ENCODE measurements around the gene ZNF304. TPM values are rescaled to one million over a fixed set of nuclear protein-coding genes. Genes with fewer than 3 reads are reported as not detected.

ZNF304 gene
- total RNA-seq, 2 donors from 2014 or later = 6.6 to 8.2 TPM

DNA sequence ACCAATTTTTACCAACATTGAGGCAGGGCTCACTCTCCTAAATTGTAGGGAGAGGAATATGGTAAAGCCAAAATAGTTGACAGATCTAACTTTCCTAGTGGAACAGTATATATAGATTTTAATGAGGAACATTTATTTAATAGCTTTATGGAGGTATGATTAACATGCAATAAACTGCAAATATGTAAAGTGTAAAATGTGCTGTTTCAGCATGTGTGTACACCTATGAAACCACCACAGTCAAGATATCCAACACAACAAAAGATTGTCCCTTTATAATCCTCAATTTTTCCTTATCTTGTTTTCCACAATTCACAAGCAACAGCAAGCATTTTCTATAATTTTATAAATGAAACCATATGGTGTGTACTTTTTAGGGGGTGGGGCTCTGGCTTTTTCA, 8.2 kb downstream of the ZNF304 start:
- Histone ChIP-seq H3K27me3 (no peaks in the 10 kb centered on the region), H3K4me3 (no peak overlapping the region), H3K9me3 (peaks cover 0 to 40% of the 10 kb centered on the region in 2 donors), H3K27ac (no peak overlapping the region), H3K36me3 (peaks cover 47% of the 10 kb centered on the region), H3K4me1 (peaks cover 0 to 22% of the 10 kb centered on the region in 2 donors)
- TF ChIP-seq, protein P1, sequence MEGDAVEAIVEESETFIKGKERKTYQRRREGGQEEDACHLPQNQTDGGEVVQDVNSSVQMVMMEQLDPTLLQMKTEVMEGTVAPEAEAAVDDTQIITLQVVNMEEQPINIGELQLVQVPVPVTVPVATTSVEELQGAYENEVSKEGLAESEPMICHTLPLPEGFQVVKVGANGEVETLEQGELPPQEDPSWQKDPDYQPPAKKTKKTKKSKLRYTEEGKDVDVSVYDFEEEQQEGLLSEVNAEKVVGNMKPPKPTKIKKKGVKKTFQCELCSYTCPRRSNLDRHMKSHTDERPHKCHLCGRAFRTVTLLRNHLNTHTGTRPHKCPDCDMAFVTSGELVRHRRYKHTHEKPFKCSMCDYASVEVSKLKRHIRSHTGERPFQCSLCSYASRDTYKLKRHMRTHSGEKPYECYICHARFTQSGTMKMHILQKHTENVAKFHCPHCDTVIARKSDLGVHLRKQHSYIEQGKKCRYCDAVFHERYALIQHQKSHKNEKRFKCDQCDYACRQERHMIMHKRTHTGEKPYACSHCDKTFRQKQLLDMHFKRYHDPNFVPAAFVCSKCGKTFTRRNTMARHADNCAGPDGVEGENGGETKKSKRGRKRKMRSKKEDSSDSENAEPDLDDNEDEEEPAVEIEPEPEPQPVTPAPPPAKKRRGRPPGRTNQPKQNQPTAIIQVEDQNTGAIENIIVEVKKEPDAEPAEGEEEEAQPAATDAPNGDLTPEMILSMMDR (IDR thresholded peaks at IDR 0.05) = no peak
- DNase-seq (ENCODE audit: low spot score) = no peak

DNA sequence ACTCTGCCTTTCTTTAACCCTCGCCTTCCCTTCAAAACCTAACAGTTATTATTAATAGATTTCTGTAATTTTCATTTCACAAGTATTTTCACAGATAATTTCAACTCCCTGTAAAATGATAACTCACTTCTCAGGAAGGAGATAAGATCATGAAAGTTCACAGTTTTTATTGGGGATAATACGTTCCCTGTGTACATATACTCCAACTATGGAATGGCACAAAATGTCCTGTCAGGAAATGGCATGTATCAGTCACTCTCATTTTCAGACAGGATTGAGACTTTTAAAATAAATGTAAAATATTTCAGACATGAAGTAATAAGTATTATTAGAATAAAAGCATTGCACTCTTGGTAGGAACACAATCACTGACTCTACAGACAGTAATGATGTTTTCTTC, 11.3 kb downstream of the ZNF304 start:
- peak overlapping the region; percentile 98 to 99 for H3K27ac ChIP-seq
- TF ChIP-seq, protein P1 (IDR thresholded peaks at IDR 0.05) = no peak
- peaks cover 0 to 22% of the 10 kb centered on the region in 2 donors for H3K9me3 ChIP-seq
- peaks cover 0 to 22% of the 10 kb centered on the region in 2 donors for H3K4me1 ChIP-seq
- peaks cover 17% of the 10 kb centered on the region for H3K36me3 ChIP-seq
- no peaks in the 10 kb centered on the region for H3K27me3 ChIP-seq
- peak overlapping the region in 1 of 2 donors; percentile 90 for H3K4me3 ChIP-seq
- DNase-seq (ENCODE audit: low spot score) = no peak

DNA sequence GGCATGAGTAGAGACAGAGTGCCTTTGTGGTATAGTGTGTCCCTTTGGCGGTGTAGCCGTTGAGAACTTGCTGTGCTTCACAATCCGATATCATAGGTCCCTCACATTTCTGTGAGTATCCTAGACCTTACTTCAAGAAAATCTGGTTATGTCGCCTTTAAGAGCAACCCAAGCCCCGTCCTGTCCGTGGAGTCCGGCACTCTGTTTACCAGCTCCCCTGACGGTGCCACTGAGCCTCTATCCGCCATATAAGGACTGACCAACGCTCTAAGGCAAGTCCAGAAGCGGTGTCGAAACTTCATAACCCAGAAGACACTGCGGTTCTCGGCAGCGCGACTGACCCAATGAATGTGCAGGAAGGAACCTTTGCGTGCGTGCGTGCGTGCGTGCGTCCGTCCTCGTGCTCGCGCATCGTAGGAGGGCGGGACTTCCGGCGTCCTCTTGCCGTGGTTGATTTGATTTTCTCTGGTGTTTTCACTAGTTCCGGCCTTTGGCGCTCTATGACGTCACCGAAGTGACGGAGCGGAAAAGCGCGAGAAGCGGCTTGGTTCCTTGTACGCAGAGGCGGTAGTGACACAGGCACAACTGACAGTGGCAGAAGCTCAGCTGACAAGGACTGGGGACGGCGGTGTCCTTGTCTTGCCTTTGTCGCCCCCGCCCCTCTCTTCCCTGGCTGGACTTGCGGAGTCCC, 12.1 kb downstream of the ZNF304 start, which contains the start of the genes TRAPPC2B and ZNF547:
Gene TRAPPC2B, plus strand, starts transcription at position 555 of the 691 bp plus-strand sequence. CDS start 1,283 bp downstream, outside the sequence.
Gene ZNF547, plus strand, starts transcription at position 555 of the 691 bp plus-strand sequence. CDS start 5,005 bp downstream, outside the sequence.
- Histone ChIP-seq H3K4me3 (peak within 1 kb of the TSS; percentile 90 to 97), H3K27me3 (no peaks in the 10 kb centered on the region), H3K27ac (peak within 1 kb of the TSS; percentile 98 to 99), H3K4me1 (peaks cover 0 to 22% of the 10 kb centered on the region in 2 donors), H3K9me3 (peaks cover 0 to 14% of the 10 kb centered on the region in 2 donors), H3K36me3 (peaks cover 10% of the 10 kb centered on the region)
- peak; percentile 100 for DNase-seq (ENCODE audit: low spot score)
- TF ChIP-seq, protein P1 (IDR thresholded peaks at IDR 0.05) = no peak

DNA sequence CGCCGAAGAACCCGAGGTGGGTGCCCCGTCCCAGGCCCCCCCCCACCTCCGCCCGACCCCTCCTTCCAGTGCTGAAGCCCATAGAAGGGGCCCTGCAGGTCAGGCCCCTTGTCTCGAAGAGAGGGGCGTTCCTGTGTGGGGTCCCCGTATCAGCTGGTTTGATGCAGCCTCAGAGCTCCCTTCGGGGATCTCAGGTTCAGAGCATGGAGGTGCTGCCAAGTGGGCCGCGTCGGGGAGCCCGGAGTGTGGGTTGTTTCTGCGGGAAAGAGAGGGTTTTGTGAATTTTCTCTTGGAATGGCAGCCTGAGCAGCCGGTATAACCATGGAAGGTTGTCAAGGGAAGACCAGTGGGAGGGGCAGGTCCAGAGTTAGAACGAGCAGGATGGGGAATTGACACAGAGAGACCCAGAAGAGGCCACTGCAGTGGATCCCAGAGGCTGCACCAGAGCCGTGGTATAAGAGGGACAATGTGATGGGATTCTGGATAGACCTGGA, 12.7 kb downstream of the ZNF304 start:
- H3K9me3 ChIP-seq = peaks cover 0 to 10% of the 10 kb centered on the region in 2 donors
- H3K27ac ChIP-seq = peak overlapping the region; percentile 98 to 99
- DNase-seq (ENCODE audit: low spot score) = no peak
- peak overlapping the region; percentile 90 to 97 for H3K4me3 ChIP-seq
- H3K27me3 ChIP-seq = no peaks in the 10 kb centered on the region
- TF ChIP-seq, protein P1 (IDR thresholded peaks at IDR 0.05) = no peak
- H3K4me1 ChIP-seq = peaks cover 0 to 22% of the 10 kb centered on the region in 2 donors
- peaks cover 4% of the 10 kb centered on the region for H3K36me3 ChIP-seq

DNA sequence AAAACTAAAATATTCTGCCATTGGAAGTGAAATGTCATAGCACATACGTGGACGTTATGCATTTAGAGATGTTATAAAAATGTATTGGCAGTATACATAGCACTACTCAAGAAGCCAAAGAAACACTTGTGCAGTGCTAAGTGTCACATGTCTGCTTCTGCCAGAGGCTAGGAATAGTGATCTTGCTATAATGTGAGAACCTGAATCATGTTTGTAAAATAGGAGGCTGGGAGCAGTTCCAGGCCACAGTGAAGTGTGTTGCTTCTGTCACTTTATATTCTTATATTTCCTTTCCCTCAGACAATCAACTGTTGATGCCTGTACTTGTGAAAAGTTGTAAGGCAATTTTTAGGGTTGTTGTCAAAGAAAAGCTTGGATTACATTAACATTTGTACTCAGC, 15.7 kb downstream of the ZNF304 start:
- peaks cover 0 to 22% of the 10 kb centered on the region in 2 donors for H3K4me1 ChIP-seq
- no peak for DNase-seq (ENCODE audit: low spot score)
- H3K27me3 ChIP-seq = no peaks in the 10 kb centered on the region
- TF ChIP-seq, protein P1 (IDR thresholded peaks at IDR 0.05) = no peak
- no peak overlapping the region for H3K27ac ChIP-seq
- H3K4me3 ChIP-seq = no peak overlapping the region
- peaks cover 2% of the 10 kb centered on the region for H3K36me3 ChIP-seq
- no peaks in the 10 kb centered on the region for H3K9me3 ChIP-seq
